ENCODE results near the gene TMCC2. TPM values are rescaled to one million over a fixed set of nuclear protein-coding genes. Genes with fewer than 3 reads are reported as not detected.

TMCC2 gene
- total RNA-seq, 1 donor from 2014 or later, result 6.2 TPM

GRCh38 chr1:205187420-205187819 lies 40.3 kb upstream of the TMCC2 start:
- peaks cover 52% of the 10 kb centered on the region for H3K4me1 Mint-ChIP-seq (ENCODE audit: unreplicated experiment)

GRCh38 chr1:205188098-205188497 lies 39.6 kb upstream of the TMCC2 start:
- peaks cover 17% of the 10 kb centered on the region for H3K36me3 Mint-ChIP-seq
- no peak for DNase-seq (ENCODE audit: extremely low spot score, unreplicated experiment)
- H3K27me3 Mint-ChIP-seq, result no peaks in the 10 kb centered on the region
- no peak overlapping the region for H3K4me3 Mint-ChIP-seq
- TF ChIP-seq CTCF (conservative IDR thresholded peaks at IDR 0.05), result no peak
- no peaks in the 10 kb centered on the region for H3K9me3 Mint-ChIP-seq
- no peak overlapping the region for H3K27ac Mint-ChIP-seq
- H3K4me1 Mint-ChIP-seq (ENCODE audit: unreplicated experiment), result peaks cover 53% of the 10 kb centered on the region

More at GRCh38 chr1:205187420-205187819, 40.3 kb upstream of the TMCC2 start:
- Mint-ChIP-seq H3K36me3 (peaks cover 22% of the 10 kb centered on the region), H3K9me3 (no peaks in the 10 kb centered on the region), H3K27me3 (no peaks in the 10 kb centered on the region), H3K4me3 (no peak overlapping the region), H3K27ac (no peak overlapping the region)
- TF ChIP-seq CTCF (conservative IDR thresholded peaks at IDR 0.05), result no peak
- no peak for DNase-seq (ENCODE audit: extremely low spot score, unreplicated experiment)

GRCh38 chr1:205188596-205188995 lies 39.1 kb upstream of the TMCC2 start:
- Mint-ChIP-seq H3K27me3 (no peaks in the 10 kb centered on the region), H3K9me3 (no peaks in the 10 kb centered on the region), H3K36me3 (peaks cover 14% of the 10 kb centered on the region), H3K27ac (no peak overlapping the region), H3K4me1 (ENCODE audit: unreplicated experiment) (peaks cover 51% of the 10 kb centered on the region), H3K4me3 (no peak overlapping the region)
- DNase-seq (ENCODE audit: extremely low spot score, unreplicated experiment), result no peak
- TF ChIP-seq CTCF (conservative IDR thresholded peaks at IDR 0.05), result no peak

GRCh38 chr1:205189131-205189530 lies 38.6 kb upstream of the TMCC2 start:
- Mint-ChIP-seq H3K9me3 (no peaks in the 10 kb centered on the region), H3K27ac (no peak overlapping the region), H3K27me3 (no peaks in the 10 kb centered on the region), H3K4me3 (no peak overlapping the region), H3K36me3 (peaks cover 12% of the 10 kb centered on the region), H3K4me1 (ENCODE audit: unreplicated experiment) (peaks cover 52% of the 10 kb centered on the region)
- TF ChIP-seq CTCF (conservative IDR thresholded peaks at IDR 0.05), result no peak
- no peak for DNase-seq (ENCODE audit: extremely low spot score, unreplicated experiment)

GRCh38 chr1:205190845-205191577 lies 36.7 kb upstream of the TMCC2 start:
- H3K36me3 Mint-ChIP-seq, result peaks cover 12% of the 10 kb centered on the region
- TF ChIP-seq CTCF (conservative IDR thresholded peaks at IDR 0.05), result no peak
- H3K4me1 Mint-ChIP-seq (ENCODE audit: unreplicated experiment), result peaks cover 52% of the 10 kb centered on the region
- H3K9me3 Mint-ChIP-seq, result no peaks in the 10 kb centered on the region
- no peaks in the 10 kb centered on the region for H3K27me3 Mint-ChIP-seq
- peak overlapping the region; percentile 15 for H3K27ac Mint-ChIP-seq
- peak overlapping the region; percentile 41 for H3K4me3 Mint-ChIP-seq
- no peak for DNase-seq (ENCODE audit: extremely low spot score, unreplicated experiment)
